HUES6 (cell line): ENCODE data around the gene CEP164.

Experiments
- H3K27ac ChIP-seq: 2 replicates; pipeline ENCODE4 v1.7.0; 2013; ENCODE audit warnings: low read depth, mild to moderate bottlenecking, low read length, inconsistent platforms
- H3K27me3 ChIP-seq: 2 replicates; pipeline ENCODE4 v1.6.1; 2013; ENCODE audit warnings: low read length; ENCODE audit not compliant: control insufficient read depth, insufficient read depth
- H3K36me3 ChIP-seq: 2 replicates; pipeline ENCODE4 v1.6.1; 2013; ENCODE audit warnings: low read length; ENCODE audit not compliant: control insufficient read depth, insufficient read depth
- H3K4me1 ChIP-seq: 2 replicates; pipeline ENCODE4 v1.6.1; 2013; ENCODE audit warnings: low read length; ENCODE audit not compliant: control insufficient read depth, insufficient read depth
- H3K4me3 ChIP-seq: 2 replicates; pipeline ENCODE4 v1.5.1; 2013; ENCODE audit warnings: low read depth, low read length
- H3K9ac ChIP-seq: one replicate; pipeline ENCODE4 v1.6.1; 2013; ENCODE audit warnings: mild to moderate bottlenecking, low read length
- H3K9me3 ChIP-seq: 2 replicates; pipeline ENCODE4 v1.6.1; 2013; ENCODE audit warnings: low read depth, low read length; ENCODE audit not compliant: control insufficient read depth, insufficient read depth

CEP164 gene

GRCh38 chr11:117384045-117384444 lies 56.4 kb downstream of the CEP164 start:
- Histone ChIP-seq H3K27ac (no peak overlapping the region), H3K9me3 (no peaks in the 10 kb centered on the region), H3K9ac (no peak overlapping the region), H3K4me3 (no peak overlapping the region), H3K36me3 (peaks cover 48% of the 10 kb centered on the region), H3K27me3 (no peaks in the 10 kb centered on the region), H3K4me1 (no peaks in the 10 kb centered on the region)

DNA sequence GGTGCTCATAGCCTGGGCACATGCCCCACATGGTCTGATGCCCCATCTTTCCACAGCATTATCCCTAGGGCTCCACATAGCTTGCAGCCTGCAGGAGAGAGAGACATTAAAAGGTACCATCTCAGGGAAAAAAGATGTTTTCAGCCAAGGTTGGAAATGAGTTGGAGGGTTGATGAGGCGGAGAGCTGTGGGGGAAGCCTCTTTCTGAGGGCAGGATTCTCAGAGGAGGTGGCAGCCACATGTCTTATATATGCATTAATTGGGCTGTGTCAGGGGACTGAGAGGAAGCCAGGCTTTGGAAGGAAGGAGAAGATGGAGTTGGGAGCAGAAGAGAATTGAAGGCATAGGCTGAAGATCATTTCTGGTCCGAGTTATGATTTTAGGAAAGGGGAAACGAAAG lies 57.8 kb downstream of the CEP164 start:
- H3K9ac ChIP-seq = no peak overlapping the region
- H3K27ac ChIP-seq = no peak overlapping the region
- H3K4me3 ChIP-seq = no peak overlapping the region
- H3K9me3 ChIP-seq = no peaks in the 10 kb centered on the region
- H3K27me3 ChIP-seq = no peaks in the 10 kb centered on the region
- no peaks in the 10 kb centered on the region for H3K4me1 ChIP-seq
- H3K36me3 ChIP-seq = peaks cover 46% of the 10 kb centered on the region

- no peaks in the 10 kb centered on the region for H3K4me1 ChIP-seq
- no peak overlapping the region for H3K4me3 ChIP-seq
- peaks cover 46% of the 10 kb centered on the region for H3K36me3 ChIP-seq
- no peak overlapping the region for H3K27ac ChIP-seq
- no peak overlapping the region for H3K9ac ChIP-seq
- H3K27me3 ChIP-seq = no peaks in the 10 kb centered on the region
- H3K9me3 ChIP-seq = no peaks in the 10 kb centered on the region
These were observed 58.3 kb downstream of the CEP164 start for GRCh38 chr11:117385906-117386305.

DNA sequence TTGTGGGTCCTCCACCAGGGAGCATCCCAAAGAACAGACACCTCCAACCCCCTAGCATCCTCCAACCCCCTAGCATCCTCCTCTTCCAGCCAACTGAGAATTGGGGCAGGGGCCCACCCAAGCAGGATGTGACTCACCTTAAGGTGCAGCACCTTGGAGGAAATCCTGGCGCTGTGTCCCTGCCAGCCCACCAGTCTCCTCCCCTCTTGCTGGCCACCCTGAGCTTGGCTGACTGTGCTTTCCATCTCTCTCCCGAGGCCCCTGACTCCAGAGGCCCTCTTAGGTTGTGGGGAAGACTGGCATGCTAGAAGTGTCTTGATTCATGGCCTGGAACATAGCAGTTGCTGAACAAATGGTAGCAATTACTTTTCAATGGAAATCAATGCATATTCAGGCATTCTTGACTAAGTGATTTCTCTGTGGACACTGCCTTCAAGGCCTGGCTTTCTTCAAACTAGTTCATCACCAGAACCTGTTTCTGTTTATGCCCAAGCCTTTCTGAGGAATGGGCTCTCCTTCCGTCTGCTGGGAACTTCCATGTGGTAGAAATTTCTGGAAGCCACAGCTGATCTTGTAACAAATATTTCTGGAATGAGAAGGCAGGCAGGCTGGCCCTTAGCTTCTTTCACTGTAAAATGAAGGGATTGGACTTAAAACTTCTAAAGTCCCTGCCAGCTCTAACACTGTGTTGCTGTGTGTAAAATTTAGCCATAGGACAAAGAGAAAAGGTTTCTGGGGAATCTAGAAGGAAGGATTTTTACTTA lies 60.5 kb downstream of the CEP164 start:
- Histone ChIP-seq H3K9me3 (no peaks in the 10 kb centered on the region), H3K27me3 (no peaks in the 10 kb centered on the region), H3K27ac (no peak overlapping the region), H3K4me1 (no peaks in the 10 kb centered on the region), H3K9ac (no peak overlapping the region), H3K36me3 (peaks cover 54% of the 10 kb centered on the region), H3K4me3 (no peak overlapping the region)

DNA sequence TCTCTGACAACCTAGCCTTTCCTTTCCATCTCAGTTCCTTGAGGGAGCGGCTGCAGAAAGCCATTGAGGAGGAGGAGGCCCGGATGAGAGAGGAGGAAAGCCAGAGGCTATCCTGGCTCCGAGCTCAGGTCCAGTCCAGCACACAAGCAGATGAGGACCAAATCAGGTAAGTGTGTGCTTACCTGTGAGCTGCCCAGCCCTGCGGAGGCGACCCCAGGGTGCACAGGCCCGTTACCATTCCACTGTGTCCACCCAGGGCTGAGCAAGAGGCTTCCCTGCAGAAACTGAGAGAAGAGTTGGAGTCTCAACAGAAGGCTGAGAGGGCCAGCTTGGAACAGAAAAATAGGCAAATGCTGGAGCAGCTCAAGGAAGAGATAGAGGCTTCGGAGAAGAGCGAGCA lies 63.1 kb downstream of the CEP164 start:
- H3K27me3 ChIP-seq = no peaks in the 10 kb centered on the region
- H3K9me3 ChIP-seq = no peaks in the 10 kb centered on the region
- no peak overlapping the region for H3K4me3 ChIP-seq
- H3K27ac ChIP-seq = no peak overlapping the region
- peaks cover 70% of the 10 kb centered on the region for H3K36me3 ChIP-seq
- no peak overlapping the region for H3K9ac ChIP-seq
- no peaks in the 10 kb centered on the region for H3K4me1 ChIP-seq

DNA sequence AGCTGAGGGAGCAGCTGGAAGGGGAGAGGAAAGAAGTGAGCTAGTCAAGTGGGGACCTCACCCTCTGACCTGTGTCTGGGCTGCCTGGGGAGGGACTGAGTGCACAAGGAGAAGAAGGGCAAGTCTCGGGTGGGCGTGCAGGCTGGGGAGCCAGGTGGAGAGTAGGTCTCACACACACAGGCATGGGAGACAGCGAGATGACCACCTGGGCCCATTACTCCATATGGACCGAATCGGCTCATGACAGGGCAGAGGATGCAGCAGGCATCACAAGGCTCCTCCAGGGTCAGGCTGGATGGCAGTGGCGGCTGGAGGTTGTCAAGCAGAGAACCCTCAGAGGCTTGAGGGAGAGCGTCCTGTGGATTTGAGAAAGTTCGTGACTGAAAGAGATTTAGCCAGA lies 63.5 kb downstream of the CEP164 start:
- no peaks in the 10 kb centered on the region for H3K27me3 ChIP-seq
- no peak overlapping the region for H3K4me3 ChIP-seq
- H3K27ac ChIP-seq = no peak overlapping the region
- no peaks in the 10 kb centered on the region for H3K9me3 ChIP-seq
- no peaks in the 10 kb centered on the region for H3K4me1 ChIP-seq
- H3K9ac ChIP-seq = no peak overlapping the region
- peaks cover 70% of the 10 kb centered on the region for H3K36me3 ChIP-seq

- Histone ChIP-seq H3K9ac (no peak overlapping the region), H3K9me3 (peaks cover 6% of the 10 kb centered on the region), H3K4me3 (no peak overlapping the region), H3K4me1 (no peaks in the 10 kb centered on the region), H3K27me3 (no peaks in the 10 kb centered on the region), H3K27ac (no peak overlapping the region), H3K36me3 (peaks cover 76% of the 10 kb centered on the region)
These were observed 64.5 kb downstream of the CEP164 start for GRCh38 chr11:117392001-117392690.

DNA sequence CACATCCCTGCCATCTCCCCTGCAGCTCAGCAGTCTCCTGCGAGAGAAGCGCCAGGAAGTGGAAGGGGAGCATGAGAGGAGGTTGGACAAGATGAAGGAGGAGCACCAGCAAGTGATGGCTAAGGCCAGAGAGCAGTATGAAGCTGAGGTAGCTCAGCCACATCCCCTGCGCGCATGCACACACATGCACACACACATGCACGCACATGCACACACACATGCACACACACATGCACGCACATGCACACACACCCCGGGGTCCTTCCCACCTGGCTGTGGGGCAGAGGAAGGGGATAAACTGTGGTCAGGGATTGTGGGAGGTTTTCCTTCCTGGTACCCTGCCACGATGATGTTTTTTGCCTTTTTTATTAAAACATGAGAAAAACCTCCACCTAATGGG lies 65.3 kb downstream of the CEP164 start:
- H3K27ac ChIP-seq = no peak overlapping the region
- H3K4me1 ChIP-seq = no peaks in the 10 kb centered on the region
- H3K9me3 ChIP-seq = peaks cover 8% of the 10 kb centered on the region
- H3K36me3 ChIP-seq = peaks cover 76% of the 10 kb centered on the region
- no peak overlapping the region for H3K9ac ChIP-seq
- no peaks in the 10 kb centered on the region for H3K27me3 ChIP-seq
- no peak overlapping the region for H3K4me3 ChIP-seq

- H3K36me3 ChIP-seq = peaks cover 82% of the 10 kb centered on the region
- no peaks in the 10 kb centered on the region for H3K27me3 ChIP-seq
- H3K27ac ChIP-seq = no peak overlapping the region
- no peak overlapping the region for H3K4me3 ChIP-seq
- no peak overlapping the region for H3K9ac ChIP-seq
- H3K9me3 ChIP-seq = peaks cover 15% of the 10 kb centered on the region
- H3K4me1 ChIP-seq = no peaks in the 10 kb centered on the region
These were observed 66.7 kb downstream of the CEP164 start for GRCh38 chr11:117394221-117394925.

DNA sequence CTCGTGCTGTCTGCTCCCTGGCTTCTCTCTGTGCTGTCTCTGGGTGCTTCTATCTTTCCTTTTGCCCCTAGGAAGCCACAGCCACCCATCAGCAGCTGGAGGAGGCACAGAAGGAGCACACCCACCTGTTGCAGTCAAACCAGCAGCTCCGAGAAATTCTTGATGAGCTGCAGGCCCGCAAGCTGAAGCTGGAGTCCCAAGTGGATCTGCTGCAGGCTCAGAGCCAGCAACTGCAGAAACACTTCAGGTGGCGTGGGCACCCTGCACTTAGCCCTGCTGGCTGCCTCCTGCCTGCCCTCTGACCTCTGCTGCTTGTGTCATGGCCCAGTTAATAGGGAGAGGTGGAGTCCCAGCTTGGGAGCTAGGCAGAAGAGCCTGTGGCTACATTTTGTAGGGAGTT lies 67.8 kb downstream of the CEP164 start:
- H3K36me3 ChIP-seq = peaks cover 82% of the 10 kb centered on the region
- no peak overlapping the region for H3K9ac ChIP-seq
- peaks cover 15% of the 10 kb centered on the region for H3K9me3 ChIP-seq
- no peak overlapping the region for H3K4me3 ChIP-seq
- H3K27ac ChIP-seq = no peak overlapping the region
- H3K27me3 ChIP-seq = no peaks in the 10 kb centered on the region
- H3K4me1 ChIP-seq = no peaks in the 10 kb centered on the region

DNA sequence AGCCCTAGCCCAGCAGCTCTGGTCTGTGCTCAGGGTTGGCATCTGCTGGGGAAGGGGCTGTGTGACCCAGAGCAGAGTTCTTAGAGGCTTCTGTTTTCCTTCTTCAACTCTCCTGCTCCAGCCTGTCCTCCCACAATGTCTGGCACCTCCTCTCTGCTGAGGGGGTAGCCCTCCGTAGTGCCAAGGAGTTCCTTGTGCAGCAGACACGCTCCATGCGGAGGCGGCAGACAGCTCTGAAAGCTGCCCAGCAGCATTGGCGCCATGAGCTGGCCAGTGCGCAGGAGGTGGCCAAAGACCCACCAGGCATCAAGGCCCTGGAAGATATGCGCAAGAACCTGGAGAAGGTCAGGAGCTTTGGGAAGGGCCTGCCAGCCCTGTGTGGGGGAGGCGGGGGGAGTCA lies 69.3 kb downstream of the CEP164 start:
- H3K4me1 ChIP-seq = no peaks in the 10 kb centered on the region
- H3K27me3 ChIP-seq = no peaks in the 10 kb centered on the region
- H3K36me3 ChIP-seq = peaks cover 67% of the 10 kb centered on the region
- no peak overlapping the region for H3K27ac ChIP-seq
- H3K4me3 ChIP-seq = no peak overlapping the region
- H3K9ac ChIP-seq = no peak overlapping the region
- peaks cover 15% of the 10 kb centered on the region for H3K9me3 ChIP-seq
